T-cell (primary cell): ENCODE data around the gene DERL2. TPM values are rescaled to one million over a fixed set of nuclear protein-coding genes. Genes with fewer than 3 reads are reported as not detected.
A peak's percentile ranks its signal among the peaks of the same experiment; 100 is the strongest.

Experiments
- ATAC-seq, 4 experiments: fragments of 200-7000 bp in 3 of 4; fragments of 150-1000 bp in 1 of 4; cut with Tn5 transposase; replicated peaks in 1 of 4; 1 replicate in 3 of 4; 2 replicates in 1 of 4; pipeline ENCODE4 v1.10.0; 2021; ENCODE audit warnings: moderate library complexity in 3 of 4, mild to moderate bottlenecking in 2 of 4, moderate number of reproducible peaks in 1 of 4
- CTCF ChIA-PET, 2 donors: fragments of 300-600 bp; sonication (Branson Sonifier 250); formaldehyde crosslinking; loops; one replicate each; lab custom pipeline; 2022; ENCODE audit warnings: antibody characterized with exemption in 2 of 2; lab: Charles Lee
- POLR2A ChIA-PET, 2 donors: fragments of 300-600 bp; sonication (Branson Sonifier 250); formaldehyde crosslinking; loops; one replicate each; lab custom pipeline; 2022; ENCODE audit warnings: antibody characterized with exemption in 2 of 2; lab: Charles Lee
- DNase-seq, 35 experiments: peaks; one replicate each; pipeline versions ENCODE4 v3.0.0 to v3.0.0-alpha.2; 2013 to 2023
- H3K27ac ChIP-seq: one replicate; pipeline ENCODE4 v1.5.1; 2013; ENCODE audit warnings: low read length
- H3K27me3 ChIP-seq, 2 experiments: replicated peaks in 1 of 2; 1 replicate in 1 of 2; 2 replicates in 1 of 2; pipeline versions ENCODE4 v1.6.1 to v1.7.0; 2013; ENCODE audit warnings: low read length in 1 of 2, mixed read lengths in 1 of 2; ENCODE audit not compliant: control insufficient read depth in 2 of 2, insufficient read depth in 2 of 2; ENCODE audit errors: extremely low read depth in 1 of 2
- H3K36me3 ChIP-seq, 2 donors: 1 replicate in 1 of 2; 2 replicates in 1 of 2; pipeline versions ENCODE4 v1.6.1 to v1.7.0; 2013; ENCODE audit warnings: low read length in 1 of 2; ENCODE audit not compliant: control insufficient read depth in 2 of 2, insufficient read depth in 1 of 2; ENCODE audit errors: extremely low read depth in 1 of 2
- H3K4me1 ChIP-seq, 2 experiments: 1 replicate in 1 of 2; 2 replicates in 1 of 2; pipeline versions ENCODE4 v1.6.1 to v1.7.0; 2013; ENCODE audit warnings: low read length in 2 of 2, mixed read lengths in 1 of 2; ENCODE audit not compliant: insufficient read depth in 2 of 2, control insufficient read depth in 1 of 2; ENCODE audit errors: extremely low read depth in 1 of 2
- H3K4me3 ChIP-seq, 2 donors: 1 replicate in 1 of 2; 2 replicates in 1 of 2; pipeline versions ENCODE4 v1.5.1 to v1.7.0; 2013; ENCODE audit warnings: mild to moderate bottlenecking in 2 of 2, low read length in 1 of 2, moderate library complexity in 1 of 2; ENCODE audit not compliant: control insufficient read depth in 1 of 2; ENCODE audit errors: extremely low read depth in 1 of 2
- H3K9me3 ChIP-seq: 2 replicates; pipeline ENCODE4 v1.7.0; 2013
- H3K27ac Mint-ChIP-seq, 2 donors: one replicate each; pipeline ENCODE4 v1.8.0; 2020 to 2021; ENCODE audit warnings: mild to moderate bottlenecking in 2 of 2, mixed read lengths in 2 of 2
- H3K27me3 Mint-ChIP-seq, 2 donors: one replicate each; pipeline ENCODE4 v1.8.0; 2021 to 2022; ENCODE audit warnings: mixed read lengths in 2 of 2
- H3K36me3 Mint-ChIP-seq: one replicate; pipeline ENCODE4 v1.8.0; 2021; ENCODE audit warnings: mixed read lengths
- H3K4me1 Mint-ChIP-seq, 3 donors: one replicate each; pipeline ENCODE4 v1.8.0; 2020 to 2022; ENCODE audit warnings: mixed read lengths in 3 of 3, mild to moderate bottlenecking in 1 of 3
- H3K4me3 Mint-ChIP-seq, 3 donors: one replicate each; pipeline ENCODE4 v1.8.0; 2020 to 2022; ENCODE audit warnings: mild to moderate bottlenecking in 3 of 3, mixed read lengths in 3 of 3, moderate library complexity in 3 of 3
- H3K9me3 Mint-ChIP-seq, 3 donors: one replicate each; pipeline ENCODE4 v1.8.0; 2020 to 2022; ENCODE audit warnings: mixed read lengths in 3 of 3
- WGBS: methylation state at CpG from one replicate; pipeline ENCODE4 v1.1.5; 2013; ENCODE audit warnings: missing lambda C conversion rate; ENCODE audit not compliant: insufficient coverage; 5-methylcytosine and 5-hydroxymethylcytosine counted together
- total RNA-seq, 35 experiments: library from RNA in 6 of 35; stranded (reverse) in 6 of 35; fragments of 120-200 nt in 1 of 35; gene quantifications; one replicate each; pipeline versions ENCODE4 v1.2.1 to v1.2.4 and lab custom pipeline; 2013 to 2026

DERL2 gene
- total RNA-seq, 5 donors from 2014 or later (not counting 1 experiment from before 2014, with no cell fraction given): 58.2 to 73.9 (median 64.0) TPM

GRCh38 chr17:5516060-5516792 lies 30.2 kb upstream of the DERL2 start:
- peaks cover 0 to 5% (median 0%) of the 10 kb centered on the region in 3 donors for H3K9me3 Mint-ChIP-seq
- 78% methylated on average over 1 of the region's 5 CpGs for WGBS

GRCh38 chr17:5514976-5515375 lies 29.0 kb upstream of the DERL2 start:
- DNase-seq (no peak), ATAC-seq (no peak)
- Histone ChIP-seq H3K4me1 (peaks cover 6 to 36% of the 10 kb centered on the region in 2 experiments), H3K27ac (no peak overlapping the region), H3K27me3 (no peaks in the 10 kb centered on the region), H3K4me3 (no peak overlapping the region), H3K9me3 (no peaks in the 10 kb centered on the region), H3K36me3 (peaks cover 10 to 39% of the 10 kb centered on the region in 2 donors)
- ChIA-PET POLR2A (interaction anchor here in 1 of 2 donors (0.6 kb wide), 1 partner anchor 1084 kb away, joined by 3 read pairs; no protein-coding TSS in a partner anchor), CTCF (no interaction called here)
- Mint-ChIP-seq H3K27ac (peak overlapping the region in 1 of 2 donors; percentile 53), H3K9me3 (peaks cover 0 to 5% (median 0%) of the 10 kb centered on the region in 3 donors), H3K4me3 (peak overlapping the region in 1 of 3 donors; percentile 22), H3K27me3 (no peaks in the 10 kb centered on the region), H3K4me1 (peaks cover 35 to 45% (median 39%) of the 10 kb centered on the region in 3 donors), H3K36me3 (peaks cover 63% of the 10 kb centered on the region)
- 95% methylated on average over 6 of the region's 10 CpGs for WGBS

More at GRCh38 chr17:5516060-5516792, 30.2 kb upstream of the DERL2 start:
- Mint-ChIP-seq H3K4me1 (peaks cover 35 to 45% (median 37%) of the 10 kb centered on the region in 3 donors), H3K27me3 (no peaks in the 10 kb centered on the region), H3K27ac (peak overlapping the region in 1 of 2 donors; percentile 25), H3K36me3 (peaks cover 69% of the 10 kb centered on the region), H3K4me3 (no peak overlapping the region)
- Histone ChIP-seq H3K27me3 (no peaks in the 10 kb centered on the region), H3K27ac (no peak overlapping the region), H3K9me3 (no peaks in the 10 kb centered on the region), H3K4me3 (no peak overlapping the region), H3K4me1 (peaks cover 6 to 36% of the 10 kb centered on the region in 2 experiments), H3K36me3 (peaks cover 7 to 51% of the 10 kb centered on the region in 2 donors)
- ChIA-PET CTCF (no interaction called here), POLR2A (no interaction called here)
- DNase-seq (no peak), ATAC-seq (no peak)

DNA sequence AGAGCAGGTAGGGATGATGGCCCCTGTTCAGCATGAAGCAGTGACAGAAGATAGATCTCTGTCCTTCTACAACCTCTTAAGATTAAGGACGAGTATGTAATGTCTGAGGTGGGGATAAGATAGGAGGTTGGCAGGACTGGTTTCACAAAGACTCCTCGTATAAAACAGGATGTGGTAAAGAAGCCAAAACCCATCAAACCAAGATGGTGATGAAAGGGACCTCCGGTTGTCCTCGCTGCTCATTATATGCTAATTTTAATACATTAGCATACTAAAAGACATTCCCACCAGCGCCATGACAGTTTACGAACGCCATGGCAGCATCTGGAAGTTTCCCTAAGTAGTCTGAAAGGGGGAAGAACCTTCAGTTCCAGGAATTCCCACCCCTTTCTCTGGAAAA lies 27.6 kb upstream of the DERL2 start:
- Mint-ChIP-seq H3K9me3 (peaks cover 0 to 5% (median 0%) of the 10 kb centered on the region in 3 donors), H3K4me1 (peaks cover 35 to 45% (median 39%) of the 10 kb centered on the region in 3 donors), H3K36me3 (peaks cover 75% of the 10 kb centered on the region), H3K4me3 (peak overlapping the region in 1 of 3 donors; percentile 50), H3K27me3 (no peaks in the 10 kb centered on the region), H3K27ac (peak overlapping the region; percentile 49 to 86)
- peaks cover 10 to 45% of the 10 kb centered on the region in 2 donors for H3K36me3 ChIP-seq
- DNase-seq (peak in 4 of 35 experiments; percentile 12 to 61 (median 18)), ATAC-seq (peak; percentile 67 to 95 (median 90))
- peak overlapping the region; percentile 25 for H3K27ac ChIP-seq
- no peaks in the 10 kb centered on the region for H3K9me3 ChIP-seq
- POLR2A ChIA-PET: no interaction called here
- H3K4me3 ChIP-seq: no peak overlapping the region
- peaks cover 6 to 36% of the 10 kb centered on the region in 2 experiments for H3K4me1 ChIP-seq
- WGBS: no CpG with 5 or more reads among the region's 7 CpGs
- CTCF ChIA-PET: no interaction called here
- H3K27me3 ChIP-seq: no peaks in the 10 kb centered on the region

DNA sequence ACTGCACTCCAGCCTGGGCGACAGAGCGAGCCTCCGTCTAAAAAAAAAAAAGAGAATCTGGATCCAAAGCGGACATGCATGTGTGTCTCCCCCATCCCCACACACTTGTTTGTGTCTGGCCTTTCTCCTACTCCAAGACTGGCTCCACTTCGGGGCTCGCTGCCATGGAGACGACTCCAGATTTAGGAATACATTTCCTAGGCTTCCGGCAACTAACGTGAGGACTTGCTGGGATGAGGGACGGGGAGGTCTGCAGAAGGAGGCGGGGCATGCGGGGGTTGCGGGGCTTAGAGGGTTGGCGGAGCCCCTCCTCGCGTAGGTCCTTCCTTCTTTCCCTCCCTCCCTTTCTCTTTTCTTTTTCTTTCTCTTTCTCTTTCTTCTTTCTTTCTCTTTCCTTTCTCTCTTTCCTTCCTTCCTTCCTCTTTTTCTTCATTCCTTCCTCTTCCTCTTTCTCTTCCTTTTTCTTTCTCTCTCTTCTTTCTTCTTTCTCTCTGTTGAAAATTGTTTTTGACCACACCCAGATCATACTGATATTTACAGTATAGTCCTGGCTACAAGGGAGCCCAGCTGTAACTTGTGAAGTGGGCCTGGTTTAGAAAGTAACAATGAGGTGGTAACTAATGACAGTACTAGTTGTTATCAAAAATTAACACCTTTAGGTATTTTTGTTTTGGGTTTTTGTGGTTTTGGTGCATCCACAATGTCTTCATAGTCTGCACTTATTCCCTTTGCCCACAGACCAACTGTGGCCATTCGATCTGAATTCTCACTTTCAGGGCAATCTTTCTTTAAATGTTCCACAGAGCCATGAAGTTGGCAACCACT lies 25.6 kb upstream of the DERL2 start:
- DNase-seq: peak in 1 of 35 experiments; percentile 20
- POLR2A ChIA-PET: no interaction called here

DNA sequence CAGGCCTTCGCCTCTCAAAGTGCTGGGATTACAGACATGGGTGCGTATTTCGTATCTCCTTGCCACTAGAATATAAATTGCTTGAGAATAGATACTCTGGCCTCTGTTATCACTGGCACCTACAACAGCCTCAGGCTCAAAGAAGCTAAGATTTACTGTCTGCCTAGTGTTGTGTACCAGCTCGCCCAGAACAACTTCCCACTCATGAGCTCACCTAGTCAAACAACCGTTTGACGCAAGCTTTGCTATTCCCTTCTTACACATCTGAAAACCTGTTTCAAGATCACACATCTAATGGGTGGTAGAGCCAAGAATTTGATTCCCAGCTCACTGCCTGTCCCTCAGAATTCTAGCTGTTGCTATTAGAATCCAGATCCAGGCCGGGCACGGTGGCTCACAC lies 24.8 kb upstream of the DERL2 start:
- Mint-ChIP-seq H3K9me3 (peaks cover 0 to 5% (median 0%) of the 10 kb centered on the region in 3 donors), H3K4me3 (no peak overlapping the region), H3K27ac (no peak overlapping the region), H3K4me1 (peaks cover 35 to 41% (median 39%) of the 10 kb centered on the region in 3 donors), H3K36me3 (peaks cover 58% of the 10 kb centered on the region), H3K27me3 (no peaks in the 10 kb centered on the region)
- Histone ChIP-seq H3K27ac (no peak overlapping the region), H3K9me3 (no peaks in the 10 kb centered on the region), H3K27me3 (no peaks in the 10 kb centered on the region), H3K36me3 (peaks cover 12 to 28% of the 10 kb centered on the region in 2 donors), H3K4me3 (no peak overlapping the region), H3K4me1 (peaks cover 6 to 36% of the 10 kb centered on the region in 2 experiments)
- ATAC-seq (no peak), DNase-seq (no peak)
- 93% methylated on average over 6 of the region's 8 CpGs for WGBS
- ChIA-PET POLR2A (no interaction called here), CTCF (interaction anchor here in 1 of 2 donors (1.1 kb wide), 1 partner anchor 10 kb away, joined by 3 read pairs; a partner anchor contains a TSS)

More for the DNA sequence above, 25.6 kb upstream of the DERL2 start:
- Mint-ChIP-seq H3K27ac (peak overlapping the region; percentile 50 to 71), H3K9me3 (peaks cover 0 to 5% (median 0%) of the 10 kb centered on the region in 3 donors), H3K36me3 (peaks cover 63% of the 10 kb centered on the region), H3K4me3 (peak overlapping the region in 1 of 3 donors; percentile 6), H3K27me3 (no peaks in the 10 kb centered on the region), H3K4me1 (peaks cover 35 to 41% (median 39%) of the 10 kb centered on the region in 3 donors)
- 20% methylated on average over 1 of the region's 17 CpGs for WGBS
- CTCF ChIA-PET: interaction anchor here in 1 of 2 donors (1.1 kb wide), 1 partner anchor 11 kb away, joined by 3 read pairs; a partner anchor contains a TSS
- H3K9me3 ChIP-seq: no peaks in the 10 kb centered on the region
- H3K4me3 ChIP-seq: no peak overlapping the region
- peaks cover 6 to 36% of the 10 kb centered on the region in 2 experiments for H3K4me1 ChIP-seq
- no peak overlapping the region for H3K27ac ChIP-seq
- ATAC-seq: no peak
- peaks cover 10 to 34% of the 10 kb centered on the region in 2 donors for H3K36me3 ChIP-seq
- H3K27me3 ChIP-seq: no peaks in the 10 kb centered on the region

DNA sequence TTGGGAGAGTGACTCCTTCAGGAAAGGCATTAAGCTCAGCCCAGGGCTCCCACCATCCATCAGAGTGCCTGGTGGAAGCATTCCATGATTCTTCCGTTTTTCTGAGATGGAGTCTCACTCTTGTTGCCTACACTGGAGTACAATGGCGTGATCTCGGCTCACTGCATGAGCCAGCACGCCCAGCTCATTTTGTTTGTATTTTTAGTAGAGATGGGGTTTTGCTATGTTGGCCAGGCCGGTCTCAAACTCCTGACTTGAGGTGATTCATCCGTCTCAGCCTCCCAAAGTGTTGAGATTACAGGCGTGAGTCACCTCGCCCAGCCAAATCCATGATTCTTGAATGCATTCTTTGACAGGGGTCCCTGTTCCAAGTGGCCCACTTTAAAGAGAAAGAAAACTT lies 23.5 kb upstream of the DERL2 start:
- peak overlapping the region in 1 of 2 donors; percentile 44 for H3K27ac Mint-ChIP-seq

More for the DNA sequence above, 23.5 kb upstream of the DERL2 start:
- H3K27ac ChIP-seq: no peak overlapping the region
- 87% methylated on average over 3 of the region's 8 CpGs for WGBS
- Mint-ChIP-seq H3K9me3 (peaks cover 0 to 5% (median 0%) of the 10 kb centered on the region in 3 donors), H3K4me1 (peaks cover 27 to 31% (median 29%) of the 10 kb centered on the region in 3 donors), H3K27me3 (no peaks in the 10 kb centered on the region), H3K4me3 (no peak overlapping the region), H3K36me3 (peaks cover 53% of the 10 kb centered on the region)
- H3K4me3 ChIP-seq: no peak overlapping the region
- H3K4me1 ChIP-seq: peaks cover 6 to 32% of the 10 kb centered on the region in 2 experiments
- no peak for ATAC-seq
- H3K36me3 ChIP-seq: peaks cover 5 to 20% of the 10 kb centered on the region in 2 donors
- DNase-seq: no peak
- CTCF ChIA-PET: no interaction called here
- H3K27me3 ChIP-seq: no peaks in the 10 kb centered on the region
- no peaks in the 10 kb centered on the region for H3K9me3 ChIP-seq
- POLR2A ChIA-PET: no interaction called here
